ENCODE results near the gene HSPB2.

The HSPB2 gene

DNA sequence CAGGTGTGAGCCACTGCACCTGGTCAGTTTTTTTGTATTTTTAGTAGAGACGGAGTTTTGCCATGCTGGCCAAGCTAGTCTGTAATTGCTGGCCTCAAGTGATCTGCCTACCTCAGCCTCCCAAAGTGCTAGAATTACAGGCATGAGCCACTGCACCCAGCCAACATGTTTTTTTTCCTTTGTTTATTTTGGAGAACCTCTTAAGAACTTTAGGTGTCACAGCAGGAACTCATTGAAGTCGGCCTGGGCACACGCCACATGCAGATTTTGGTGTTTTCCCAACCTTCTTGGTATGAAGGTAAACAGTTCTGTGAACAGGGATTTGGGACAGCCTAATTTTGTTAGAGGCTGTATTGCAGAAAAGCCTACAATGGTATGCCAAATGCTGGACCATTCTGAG lies 34.0 kb downstream of the HSPB2 start:
- H3K4me1 ChIP-seq (ENCODE audit: control insufficient read depth in 1 of 2, insufficient read depth in 2 of 2, low read length in 2 of 2): peaks cover 0 to 9% of the 10 kb centered on the region in 2 donors
- H3K36me3 ChIP-seq (ENCODE audit: control insufficient read depth in 1 of 2, insufficient read depth in 2 of 2, low read length in 2 of 2): no peaks in the 10 kb centered on the region
- no peaks in the 10 kb centered on the region for H3K27me3 ChIP-seq (ENCODE audit: control insufficient read depth in 1 of 2, insufficient read depth in 2 of 2, low read length in 2 of 2)
- no peak overlapping the region for H3K9ac ChIP-seq (ENCODE audit: low read depth in 1 of 2, low read length in 2 of 2)
- no peak overlapping the region for H3K27ac ChIP-seq (ENCODE audit: low read depth, low read length)
- no peaks in the 10 kb centered on the region for H3K9me3 ChIP-seq (ENCODE audit: control insufficient read depth in 1 of 2, low read length in 2 of 2)
- H3K4me3 ChIP-seq (ENCODE audit: low read depth in 1 of 2, low read length in 2 of 2): no peak overlapping the region

DNA sequence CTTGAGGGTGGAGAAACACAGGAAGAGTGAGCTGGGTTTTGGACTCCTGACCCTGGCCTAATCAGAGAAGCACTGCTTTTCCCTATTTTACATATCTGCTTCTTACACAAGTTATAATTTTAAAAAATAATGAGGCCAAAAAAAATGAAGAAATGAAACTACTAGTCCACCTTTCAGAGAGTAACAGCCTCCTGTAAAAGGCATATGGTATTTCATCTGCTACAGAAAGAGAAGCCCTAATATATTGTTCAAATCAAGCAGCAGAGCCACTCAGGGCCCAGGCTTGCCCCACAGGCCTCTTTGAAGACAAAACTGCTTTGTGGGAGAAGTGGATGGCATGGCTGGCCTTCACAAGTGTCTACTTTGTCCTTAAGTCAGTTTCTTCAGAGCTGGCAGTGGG lies 34.6 kb downstream of the HSPB2 start:
- Histone ChIP-seq H3K4me3 (ENCODE audit: low read depth in 1 of 2, low read length in 2 of 2) (no peak overlapping the region), H3K27ac (ENCODE audit: low read depth, low read length) (no peak overlapping the region), H3K4me1 (ENCODE audit: control insufficient read depth in 1 of 2, insufficient read depth in 2 of 2, low read length in 2 of 2) (peaks cover 0 to 8% of the 10 kb centered on the region in 2 donors), H3K9me3 (ENCODE audit: control insufficient read depth in 1 of 2, low read length in 2 of 2) (no peaks in the 10 kb centered on the region), H3K9ac (ENCODE audit: low read depth in 1 of 2, low read length in 2 of 2) (no peak overlapping the region), H3K36me3 (ENCODE audit: control insufficient read depth in 1 of 2, insufficient read depth in 2 of 2, low read length in 2 of 2) (no peaks in the 10 kb centered on the region), H3K27me3 (ENCODE audit: control insufficient read depth in 1 of 2, insufficient read depth in 2 of 2, low read length in 2 of 2) (no peaks in the 10 kb centered on the region)

DNA sequence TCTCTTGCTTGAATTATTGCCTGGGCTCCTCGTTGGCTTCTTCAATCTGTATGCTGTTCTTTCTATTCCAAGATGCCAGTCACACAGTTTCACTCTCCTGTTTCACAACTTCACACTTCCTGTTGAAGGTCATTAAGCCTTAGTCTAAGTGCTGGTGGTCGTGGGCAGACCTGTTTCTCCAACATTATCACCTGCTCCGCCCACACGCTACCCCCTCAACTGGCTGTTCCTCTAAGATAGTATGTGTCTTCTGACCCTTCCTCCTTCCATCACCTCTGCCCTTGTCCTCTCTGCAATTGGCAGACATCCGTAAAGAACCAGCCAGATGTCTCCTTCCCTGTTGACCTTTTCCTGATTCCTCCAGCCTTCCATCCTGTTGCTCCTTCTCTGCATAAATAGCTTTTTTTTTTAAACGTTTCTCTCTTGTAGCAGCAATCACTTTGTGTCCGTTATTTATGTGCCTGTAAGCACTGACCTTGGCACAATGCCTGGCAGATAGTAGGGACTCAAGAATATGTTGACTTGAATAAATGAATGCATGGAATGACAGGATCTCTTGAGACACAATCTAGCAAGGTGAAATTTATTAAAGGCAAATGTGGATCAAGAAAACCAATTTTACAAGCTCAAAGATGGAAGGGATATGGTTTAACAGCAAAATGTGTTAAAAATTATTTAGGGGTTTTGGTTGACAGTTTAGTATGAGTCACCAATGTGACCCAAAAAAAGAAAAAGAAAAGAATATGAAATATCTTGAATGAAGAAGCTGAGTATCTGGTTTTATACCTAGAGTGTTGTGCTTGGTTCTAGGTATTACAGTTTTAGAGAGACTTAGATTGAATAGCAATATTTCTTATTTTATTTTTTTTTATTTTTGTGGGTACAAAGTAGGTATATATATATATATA lies 37.2 kb downstream of the HSPB2 start:
- H3K4me1 ChIP-seq (ENCODE audit: control insufficient read depth in 1 of 2, insufficient read depth in 2 of 2, low read length in 2 of 2): peaks cover 0 to 6% of the 10 kb centered on the region in 2 donors
- H3K4me3 ChIP-seq (ENCODE audit: low read depth in 1 of 2, low read length in 2 of 2): no peak overlapping the region
- no peak overlapping the region for H3K9ac ChIP-seq (ENCODE audit: low read depth in 1 of 2, low read length in 2 of 2)
- no peaks in the 10 kb centered on the region for H3K27me3 ChIP-seq (ENCODE audit: control insufficient read depth in 1 of 2, insufficient read depth in 2 of 2, low read length in 2 of 2)
- H3K36me3 ChIP-seq (ENCODE audit: control insufficient read depth in 1 of 2, insufficient read depth in 2 of 2, low read length in 2 of 2): no peaks in the 10 kb centered on the region
- no peaks in the 10 kb centered on the region for H3K9me3 ChIP-seq (ENCODE audit: control insufficient read depth in 1 of 2, low read length in 2 of 2)
- no peak overlapping the region for H3K27ac ChIP-seq (ENCODE audit: low read depth, low read length)

DNA sequence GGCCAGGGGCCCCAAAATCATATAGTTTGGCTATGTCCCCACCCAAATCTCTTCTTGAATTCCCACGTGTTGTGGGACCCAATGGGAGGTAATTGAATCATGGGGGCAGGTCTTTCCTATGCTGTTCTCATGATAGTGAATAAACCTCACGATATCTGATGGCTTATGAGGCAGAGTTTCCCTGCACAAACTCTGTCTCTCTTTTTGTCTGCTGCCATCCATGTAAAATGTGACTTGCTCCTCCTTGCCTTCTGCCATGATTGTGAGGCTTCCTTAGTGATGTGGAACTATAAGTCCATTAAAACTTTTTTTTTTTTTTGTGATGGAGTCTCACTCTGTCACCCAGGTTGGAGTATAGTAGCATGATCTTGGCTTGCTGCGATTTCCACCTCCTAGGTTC lies 39.0 kb downstream of the HSPB2 start:
- no peaks in the 10 kb centered on the region for H3K9me3 ChIP-seq (ENCODE audit: control insufficient read depth in 1 of 2, low read length in 2 of 2)
- no peaks in the 10 kb centered on the region for H3K36me3 ChIP-seq (ENCODE audit: control insufficient read depth in 1 of 2, insufficient read depth in 2 of 2, low read length in 2 of 2)
- H3K4me1 ChIP-seq (ENCODE audit: control insufficient read depth in 1 of 2, insufficient read depth in 2 of 2, low read length in 2 of 2): peaks cover 0 to 6% of the 10 kb centered on the region in 2 donors
- no peaks in the 10 kb centered on the region for H3K27me3 ChIP-seq (ENCODE audit: control insufficient read depth in 1 of 2, insufficient read depth in 2 of 2, low read length in 2 of 2)
- no peak overlapping the region for H3K9ac ChIP-seq (ENCODE audit: low read depth in 1 of 2, low read length in 2 of 2)
- H3K27ac ChIP-seq (ENCODE audit: low read depth, low read length): no peak overlapping the region
- no peak overlapping the region for H3K4me3 ChIP-seq (ENCODE audit: low read depth in 1 of 2, low read length in 2 of 2)

DNA sequence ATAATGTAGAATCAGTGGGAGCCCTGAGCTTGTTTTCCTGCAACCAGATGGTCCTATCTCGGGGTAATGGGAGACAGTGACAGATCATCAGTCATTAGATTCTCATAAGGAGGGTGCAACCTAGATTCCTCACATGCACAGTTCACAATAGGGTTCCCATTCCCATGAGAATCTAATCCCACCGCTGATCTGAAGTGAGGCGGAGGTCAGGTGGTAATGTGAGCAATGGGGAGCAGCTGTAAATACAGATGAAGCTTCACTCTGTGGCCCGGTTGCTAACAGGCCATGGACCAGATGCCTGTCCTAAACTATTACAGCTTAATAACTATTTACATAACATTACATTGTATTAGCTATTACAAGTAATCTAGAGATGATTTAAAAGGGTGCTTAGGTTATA lies 41.6 kb downstream of the HSPB2 start:
- H3K9me3 ChIP-seq (ENCODE audit: control insufficient read depth in 1 of 2, low read length in 2 of 2): no peaks in the 10 kb centered on the region
- no peaks in the 10 kb centered on the region for H3K27me3 ChIP-seq (ENCODE audit: control insufficient read depth in 1 of 2, insufficient read depth in 2 of 2, low read length in 2 of 2)
- no peaks in the 10 kb centered on the region for H3K4me1 ChIP-seq (ENCODE audit: control insufficient read depth in 1 of 2, insufficient read depth in 2 of 2, low read length in 2 of 2)
- H3K36me3 ChIP-seq (ENCODE audit: control insufficient read depth in 1 of 2, insufficient read depth in 2 of 2, low read length in 2 of 2): no peaks in the 10 kb centered on the region
- no peak overlapping the region for H3K27ac ChIP-seq (ENCODE audit: low read depth, low read length)
- H3K9ac ChIP-seq (ENCODE audit: low read depth in 1 of 2, low read length in 2 of 2): no peak overlapping the region
- H3K4me3 ChIP-seq (ENCODE audit: low read depth in 1 of 2, low read length in 2 of 2): no peak overlapping the region

DNA sequence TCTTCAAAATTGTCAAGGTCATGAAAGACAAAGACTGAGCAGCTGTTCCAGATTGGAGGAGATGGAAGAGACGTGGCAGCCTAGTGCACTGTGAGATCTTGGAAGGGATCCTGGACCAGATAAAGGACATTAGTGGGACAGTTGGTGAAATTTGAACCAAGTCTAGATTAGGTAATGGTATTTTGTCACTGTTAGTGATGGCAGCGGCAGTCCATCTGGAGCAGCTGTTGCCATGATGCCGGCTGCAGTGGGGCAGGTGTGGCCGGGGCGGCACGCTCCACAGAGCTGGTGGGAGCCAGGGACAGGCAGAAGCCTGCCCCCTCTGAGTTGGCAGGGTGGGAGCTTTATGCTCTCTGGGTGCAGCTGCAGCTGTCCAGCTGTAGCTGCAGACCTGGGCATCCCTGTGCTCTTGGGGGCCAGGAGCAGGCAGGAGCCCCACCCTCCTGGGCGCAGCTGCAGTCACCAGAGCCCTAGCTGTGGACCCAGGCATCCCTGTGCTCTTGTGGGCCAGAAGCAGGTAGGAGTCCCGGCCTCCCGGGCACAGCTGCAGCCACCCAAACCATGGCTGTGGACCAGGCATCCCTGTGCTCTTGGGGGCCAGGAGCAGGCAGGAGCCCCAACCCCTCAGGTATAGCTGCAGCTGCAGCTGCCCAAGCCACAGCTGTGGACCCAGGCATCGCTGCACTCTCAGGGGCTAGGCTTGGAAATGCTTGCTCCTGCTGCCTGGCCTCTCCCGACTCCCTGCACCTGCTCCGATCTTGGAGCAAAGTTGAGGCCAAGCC lies 45.3 kb downstream of the HSPB2 start:
- no peak overlapping the region for H3K4me3 ChIP-seq (ENCODE audit: low read depth in 1 of 2, low read length in 2 of 2)
- H3K9ac ChIP-seq (ENCODE audit: low read depth in 1 of 2, low read length in 2 of 2): no peak overlapping the region
- no peak overlapping the region for H3K27ac ChIP-seq (ENCODE audit: low read depth, low read length)
- H3K4me1 ChIP-seq (ENCODE audit: control insufficient read depth in 1 of 2, insufficient read depth in 2 of 2, low read length in 2 of 2): peaks cover 0 to 5% of the 10 kb centered on the region in 2 donors
- H3K27me3 ChIP-seq (ENCODE audit: control insufficient read depth in 1 of 2, insufficient read depth in 2 of 2, low read length in 2 of 2): no peaks in the 10 kb centered on the region
- H3K9me3 ChIP-seq (ENCODE audit: control insufficient read depth in 1 of 2, low read length in 2 of 2): no peaks in the 10 kb centered on the region
- no peaks in the 10 kb centered on the region for H3K36me3 ChIP-seq (ENCODE audit: control insufficient read depth in 1 of 2, insufficient read depth in 2 of 2, low read length in 2 of 2)

DNA sequence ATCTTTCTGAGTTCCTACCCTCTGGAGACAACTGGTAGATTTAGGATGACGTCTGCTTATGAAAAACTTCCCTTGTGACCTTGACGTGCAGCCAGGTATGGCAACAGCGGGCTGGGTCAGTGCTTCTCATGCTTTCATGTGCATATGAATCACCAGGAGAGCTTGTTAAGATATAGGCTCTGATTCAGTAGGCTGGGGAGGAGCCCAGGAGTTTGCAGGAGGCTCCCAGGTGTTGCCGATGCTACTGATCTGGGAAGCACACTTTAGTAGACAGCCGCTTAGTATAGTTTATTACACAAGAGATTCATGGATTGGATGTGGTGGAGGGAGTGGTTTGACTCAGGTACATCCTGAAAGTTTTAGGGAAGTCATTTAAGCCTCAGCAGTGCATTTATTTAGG lies 48.4 kb downstream of the HSPB2 start:
- peaks cover 0 to 5% of the 10 kb centered on the region in 2 donors for H3K4me1 ChIP-seq (ENCODE audit: control insufficient read depth in 1 of 2, insufficient read depth in 2 of 2, low read length in 2 of 2)
- no peaks in the 10 kb centered on the region for H3K36me3 ChIP-seq (ENCODE audit: control insufficient read depth in 1 of 2, insufficient read depth in 2 of 2, low read length in 2 of 2)
- no peak overlapping the region for H3K27ac ChIP-seq (ENCODE audit: low read depth, low read length)
- no peaks in the 10 kb centered on the region for H3K9me3 ChIP-seq (ENCODE audit: control insufficient read depth in 1 of 2, low read length in 2 of 2)
- no peak overlapping the region for H3K4me3 ChIP-seq (ENCODE audit: low read depth in 1 of 2, low read length in 2 of 2)
- H3K9ac ChIP-seq (ENCODE audit: low read depth in 1 of 2, low read length in 2 of 2): no peak overlapping the region
- no peaks in the 10 kb centered on the region for H3K27me3 ChIP-seq (ENCODE audit: control insufficient read depth in 1 of 2, insufficient read depth in 2 of 2, low read length in 2 of 2)

DNA sequence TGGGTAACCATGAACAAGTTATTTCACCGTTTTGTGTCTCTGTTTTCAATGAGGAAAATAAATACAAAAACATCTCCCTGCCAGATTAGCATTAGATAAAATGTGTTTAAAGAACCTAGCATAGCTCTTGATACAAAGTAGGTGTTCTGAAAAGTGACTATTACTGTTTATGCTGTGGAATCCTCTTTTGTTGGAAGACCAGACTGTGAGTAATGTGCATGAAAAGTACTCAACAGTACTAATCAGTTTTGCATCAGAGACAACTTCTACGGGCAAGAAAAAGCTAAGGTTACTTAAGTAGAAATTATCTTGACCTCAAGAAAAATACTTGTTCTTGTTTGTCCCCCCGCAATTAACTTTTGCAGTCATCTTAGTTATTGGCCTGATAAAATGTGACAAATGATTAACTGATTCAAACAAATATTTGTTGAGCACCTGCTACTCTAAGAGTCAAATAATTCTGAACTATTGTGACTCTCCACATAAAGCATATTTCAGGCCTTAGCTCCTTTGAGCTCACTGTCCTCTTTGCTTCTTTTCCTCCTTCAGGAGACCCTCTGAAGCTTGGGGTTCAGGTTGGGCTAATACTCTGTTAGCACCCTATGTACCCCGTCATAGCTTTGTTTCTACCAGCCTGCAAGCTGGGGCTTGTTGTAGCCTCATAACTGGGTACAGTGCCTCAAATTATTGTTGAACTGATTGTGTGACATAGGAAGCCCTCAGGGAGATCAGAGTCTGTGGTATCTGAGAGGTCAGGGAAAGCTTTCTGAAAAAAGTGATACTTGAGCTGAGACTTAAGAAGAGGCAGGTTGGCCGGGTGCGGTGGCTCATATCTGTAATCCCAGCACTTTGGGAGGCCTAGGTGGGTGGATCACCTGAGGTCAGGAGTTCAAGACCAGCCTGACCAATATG lies 49.1 kb downstream of the HSPB2 start:
- H3K36me3 ChIP-seq (ENCODE audit: control insufficient read depth in 1 of 2, insufficient read depth in 2 of 2, low read length in 2 of 2): no peaks in the 10 kb centered on the region
- H3K4me1 ChIP-seq (ENCODE audit: control insufficient read depth in 1 of 2, insufficient read depth in 2 of 2, low read length in 2 of 2): peaks cover 0 to 5% of the 10 kb centered on the region in 2 donors
- no peak overlapping the region for H3K27ac ChIP-seq (ENCODE audit: low read depth, low read length)
- no peaks in the 10 kb centered on the region for H3K9me3 ChIP-seq (ENCODE audit: control insufficient read depth in 1 of 2, low read length in 2 of 2)
- H3K27me3 ChIP-seq (ENCODE audit: control insufficient read depth in 1 of 2, insufficient read depth in 2 of 2, low read length in 2 of 2): no peaks in the 10 kb centered on the region
- no peak overlapping the region for H3K9ac ChIP-seq (ENCODE audit: low read depth in 1 of 2, low read length in 2 of 2)
- no peak overlapping the region for H3K4me3 ChIP-seq (ENCODE audit: low read depth in 1 of 2, low read length in 2 of 2)

Data from duodenal mucosa (tissue), 2 donors.